ENCODE data around the gene BRME1. TPM values are rescaled to one million over a fixed set of nuclear protein-coding genes. Genes with fewer than 3 reads are reported as not detected.

Gene BRME1
- polyA plus RNA-seq, 2 of the 4 experiments (the other 2 are of a cell fraction): 0.12 to 1.2 TPM

GRCh38 chr19:13847407-13848339 lies 58.2 kb downstream of the BRME1 start:
- ATAC-seq (peak; percentile 19 to 56), FAIRE-seq (no peak), DNase-seq (ENCODE audit: low read depth in 1 of 2, low spot score in 1 of 2) (peak in 1 of 2 experiments; percentile 92)
- H3K4me2 ChIP-seq: peak overlapping the region; percentile 94
- POLR2A ChIA-PET: interaction anchor here (0.6 to 2.9 kb wide), 8 partner anchors 9 to 534 kb away, joined by 4 to 33 read pairs (median 6); partner anchors contain the start of gene ADGRE5
- WGBS (ENCODE audit: missing lambda C conversion rate): 8% methylated on average over 9 of the region's 47 CpGs
- H3K4me3 ChIP-seq: peak overlapping the region; percentile 41
- H3K4me1 ChIP-seq: peaks cover 80% of the 10 kb centered on the region
- CTCF ChIA-PET: interaction anchor here (1.0 to 20.6 kb wide), 4 partner anchors 11 to 63 kb away, joined by 3 to 271 read pairs (median 60); no protein-coding TSS in a partner anchor
- peak overlapping the region; percentile 100 for H3K27ac ChIP-seq
- no peaks in the 10 kb centered on the region for H3K9me3 ChIP-seq
- no peak for TF ChIP-seq NFE2L2 (conservative IDR thresholded peaks at IDR 0.05; ENCODE audit: low read length)
- 0 out of 2 replicates have a peak, but pooled peaks have one; percentile 37 for TF ChIP-seq ATOH8 (CRISPR knock-in tag; IDR thresholded peaks at IDR 0.05; ENCODE audit: low read depth)
- TF ChIP-seq MAFK (IDR thresholded peaks at IDR 0.05; ENCODE audit: partially characterized antibody): no peak
- no peak for TF ChIP-seq EHMT2 (IDR thresholded peaks at IDR 0.05; ENCODE audit: low read depth)
- TF ChIP-seq GATA3 (IDR thresholded peaks at IDR 0.05; ENCODE audit: borderline replicate concordance): peak; percentile 47
- peak; percentile 13; the same call in 1 of the 2 replicates for TF ChIP-seq PBX3 (IDR thresholded peaks at IDR 0.05)
- peak; percentile 60 for TF ChIP-seq MAX (IDR thresholded peaks at IDR 0.05)
- TF ChIP-seq BHLHE40 (IDR thresholded peaks at IDR 0.05; ENCODE audit: low read depth, low read length): no peak
- TF ChIP-seq REST (IDR thresholded peaks at IDR 0.05): no peak
- no peak; the same call in 1 of the 2 replicates for TF ChIP-seq FOSB (CRISPR knock-in tag; IDR thresholded peaks at IDR 0.05)
- peak; percentile 19 to 20; a peak in 3 of 5 replicates for TF ChIP-seq JUN (IDR thresholded peaks at IDR 0.05)
- TF ChIP-seq CHD4 (IDR thresholded peaks at IDR 0.05; ENCODE audit: borderline replicate concordance): peak; percentile 86; the same call in 1 of the 2 replicates
- no peak; the same call in 2 of the 3 replicates for TF ChIP-seq SMC3 (IDR thresholded peaks at IDR 0.05)
- no peak for TF ChIP-seq TP53 (CRISPR knock-in tag; IDR thresholded peaks at IDR 0.05)
- no peak for TF ChIP-seq RARB (CRISPR knock-in tag; IDR thresholded peaks at IDR 0.05)
- TF ChIP-seq EHF (CRISPR knock-in tag; IDR thresholded peaks at IDR 0.05): peak; percentile 23; the same call in 1 of the 2 replicates
- peak in 1 of 2 experiments; percentile 30; a peak in 2 of 5 replicates for TF ChIP-seq EP300 (IDR thresholded peaks at IDR 0.05)
- no peak for TF ChIP-seq FOSL2 (IDR thresholded peaks at IDR 0.05)
- TF ChIP-seq FOSL2 (CRISPR knock-in tag; IDR thresholded peaks at IDR 0.05): 0 out of 2 replicates have a peak, but pooled peaks have one; percentile 26
- TF ChIP-seq RCOR1 (IDR thresholded peaks at IDR 0.05; ENCODE audit: low read depth, low read length): peak; percentile 66; the same call in 1 of the 2 replicates
- peak; percentile 58 for TF ChIP-seq HOXB5 (CRISPR knock-in tag; IDR thresholded peaks at IDR 0.05)
- TF ChIP-seq HES2 (IDR thresholded peaks at IDR 0.05): no peak
- peak; percentile 6 for TF ChIP-seq CHD2 (IDR thresholded peaks at IDR 0.05; ENCODE audit: low read length, partially characterized antibody)
- no peak for TF ChIP-seq KDM5A (IDR thresholded peaks at IDR 0.05)
- TF ChIP-seq BCL3 (IDR thresholded peaks at IDR 0.05): 0 out of 3 replicates have a peak, but pooled peaks have one; percentile 27
- TF ChIP-seq KDM1A (IDR thresholded peaks at IDR 0.05; ENCODE audit: low read depth): peak; percentile 96
- peak; percentile 95 for TF ChIP-seq HDAC2 (IDR thresholded peaks at IDR 0.05)
- no peak for TF ChIP-seq ELK1 (IDR thresholded peaks at IDR 0.05; ENCODE audit: low read depth, low read length)
- peak; percentile 18; the same call in 1 of the 2 replicates for TF ChIP-seq HOXB13 (CRISPR knock-in tag; IDR thresholded peaks at IDR 0.05; ENCODE audit: low read depth)
- no peak for TF ChIP-seq FOXS1 (CRISPR knock-in tag; IDR thresholded peaks at IDR 0.05)

Measured in A549 (cell line).